Left cardiac atrium (tissue), 4 donors: ENCODE measurements around the gene GPR83. TPM values are rescaled to one million over a fixed set of nuclear protein-coding genes. Genes with fewer than 3 reads are reported as not detected.
"Not testable (repeated sequence)": the region's sequence is repeated elsewhere in the genome, so short reads cannot be mapped to it uniquely, and the experiment has no call there.

Experiments used
- ATAC-seq, 2 donors: fragments of 200-7000 bp; cut with Tn5 transposase; one replicate each; pipeline ENCODE4 v1.9.1; 2020; ENCODE audit warnings: mild to moderate bottlenecking in 2 of 2, moderate library complexity in 2 of 2
- DNase-seq: peaks from one replicate; pipeline ENCODE4 v3.0.0-alpha.2; 2020
- intact Hi-C, 2 donors: fragments of 100-400 bp; cut with DNase I; formaldehyde crosslinking; loops; one replicate each; pipeline versions ENCODE4 v1.14.1 to v1.15.1; 2022 to 2023
- total RNA-seq, 2 donors: library from RNA; stranded (reverse); fragmentation: NEBNext Ultra II Directional; extraction: Animal tissue kit (Norgen Biotek cat#: 25700); gene quantifications; one replicate each; pipeline ENCODE4 v1.2.1, GENCODE V29; 2021
- donor health status: DM: no; HTN: yes; CAD: no.
- donor health status: DM: no; HTN: yes; CAD: no; lungs with severe emphysema.
- donor health status: DM: yes; HTN: yes; CAD: no.
- donor health status: Dilated cardiomyopathy.

GPR83 gene
- total RNA-seq, 2 donors from 2014 or later: 0.10 to 0.32 TPM

DNA sequence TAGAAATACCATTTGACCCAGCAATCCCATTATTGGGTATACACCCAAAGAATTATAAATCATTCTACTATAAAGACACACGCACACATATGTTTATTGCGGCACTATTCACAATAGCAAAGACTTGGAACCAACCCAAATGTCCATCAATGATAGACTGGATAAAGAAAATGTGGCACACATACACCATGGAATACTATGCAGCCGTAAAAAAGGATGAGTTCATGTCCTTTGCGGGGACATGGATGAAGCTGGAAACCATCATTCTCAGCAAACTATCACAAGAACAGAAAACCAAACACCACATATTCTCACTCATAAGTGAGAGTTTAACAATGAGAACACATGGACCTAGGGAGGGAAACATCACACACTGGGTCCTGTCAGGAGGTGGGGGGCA is 9.3 kb downstream of the GPR83 start:
- DNase-seq, intact Hi-C loops, ATAC-seq: not testable (repeated sequence)

DNA sequence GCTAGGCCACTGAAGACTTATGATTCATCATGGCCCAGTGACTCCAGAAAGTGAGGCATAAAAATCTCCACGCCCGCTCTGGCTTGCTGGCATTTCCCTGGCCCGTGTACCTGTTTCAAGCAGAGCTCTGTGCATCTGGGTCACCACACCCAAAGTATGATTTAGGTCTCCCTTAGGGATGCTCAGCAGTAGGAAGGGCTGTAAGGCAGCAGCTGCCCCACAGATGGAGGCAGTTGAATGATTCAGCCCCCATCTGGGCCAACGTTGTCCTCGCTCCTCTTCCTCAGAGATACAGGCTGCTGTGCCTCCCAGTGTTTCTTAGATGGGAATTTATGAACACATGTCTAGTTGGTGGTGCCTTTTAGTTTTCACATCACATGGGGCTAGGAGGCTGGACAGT is 21.6 kb downstream of the GPR83 start:
- intact Hi-C loops: no loop called here
- DNase-seq: no peak

DNA sequence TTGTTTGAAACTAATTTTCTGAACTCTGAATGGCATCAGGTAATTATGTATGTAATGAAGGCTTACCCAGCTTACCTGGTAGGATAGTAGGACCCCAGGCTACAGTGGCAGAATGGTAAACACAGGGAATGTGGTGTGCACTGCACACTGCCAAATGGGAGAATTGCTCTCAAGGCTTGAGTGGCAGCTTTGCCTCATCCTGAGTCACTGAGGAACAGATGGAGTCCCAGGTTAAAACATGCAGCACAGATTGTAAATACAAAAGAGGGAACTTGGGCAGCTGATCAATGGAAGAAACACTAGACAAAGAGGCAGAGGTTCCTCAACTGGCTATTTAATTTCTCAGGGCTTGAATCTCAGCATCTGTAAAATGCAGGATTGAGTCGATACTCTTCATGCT is 24.4 kb downstream of the GPR83 start:
- intact Hi-C loops: no loop called here
- ATAC-seq (no peak), DNase-seq (no peak)

More for the DNA sequence above, 21.6 kb downstream of the GPR83 start:
- ATAC-seq: no peak

DNA sequence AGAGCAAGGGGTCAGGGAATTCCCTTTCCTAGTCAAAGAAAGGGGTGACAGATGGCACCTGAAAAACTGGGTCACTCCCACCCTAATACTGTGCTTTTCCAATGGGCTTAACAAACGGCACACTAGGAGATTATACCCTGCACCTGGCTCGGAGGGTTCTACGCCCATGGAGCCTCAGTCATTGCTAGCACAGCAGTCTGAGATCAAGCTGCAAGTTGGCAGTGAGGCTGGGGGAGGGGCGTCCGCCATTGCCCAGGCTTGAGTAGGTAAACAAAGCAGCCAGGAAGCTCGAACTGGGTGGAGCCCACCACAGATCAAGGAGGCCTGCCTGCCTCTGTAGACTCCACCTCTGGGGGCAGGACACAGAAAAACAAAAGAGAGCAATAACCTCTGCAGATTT is 30.6 kb downstream of the GPR83 start:
- ATAC-seq, intact Hi-C loops, DNase-seq: not testable (repeated sequence)

DNA sequence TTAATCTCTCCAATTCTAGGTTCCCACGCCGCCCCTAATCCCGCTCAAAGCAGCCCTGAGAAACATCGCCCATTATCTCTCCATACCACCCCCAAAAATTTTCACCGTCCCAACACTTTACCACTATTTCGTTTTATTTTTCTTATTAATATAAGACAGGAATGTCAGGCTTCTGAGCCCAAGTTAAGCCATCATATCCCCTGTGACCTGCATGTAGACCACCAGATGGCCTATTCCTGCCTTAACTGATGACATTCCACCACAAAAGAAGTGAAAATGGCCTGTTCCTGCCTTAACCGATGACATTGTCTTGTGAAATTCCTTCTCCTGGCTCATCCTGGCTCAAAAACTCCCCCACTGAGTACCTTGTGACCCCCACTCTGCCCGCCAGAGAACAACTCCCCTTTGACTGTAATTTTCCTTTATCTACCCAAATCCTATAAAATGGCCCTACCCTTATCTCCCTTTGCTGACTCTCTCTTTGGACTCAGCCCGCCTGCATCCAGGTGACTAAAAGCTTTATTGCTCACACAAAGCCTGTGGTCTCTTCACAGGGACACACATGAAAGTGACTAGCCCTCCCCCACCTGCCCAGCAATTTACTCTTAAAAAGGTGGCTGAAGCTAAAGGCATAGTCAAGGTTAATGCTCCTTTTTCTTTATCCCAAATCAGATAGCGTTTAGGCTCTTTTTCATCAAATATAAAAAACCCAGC is 50.2 kb downstream of the GPR83 start:
- DNase-seq, ATAC-seq, intact Hi-C loops: not testable (repeated sequence)

DNA sequence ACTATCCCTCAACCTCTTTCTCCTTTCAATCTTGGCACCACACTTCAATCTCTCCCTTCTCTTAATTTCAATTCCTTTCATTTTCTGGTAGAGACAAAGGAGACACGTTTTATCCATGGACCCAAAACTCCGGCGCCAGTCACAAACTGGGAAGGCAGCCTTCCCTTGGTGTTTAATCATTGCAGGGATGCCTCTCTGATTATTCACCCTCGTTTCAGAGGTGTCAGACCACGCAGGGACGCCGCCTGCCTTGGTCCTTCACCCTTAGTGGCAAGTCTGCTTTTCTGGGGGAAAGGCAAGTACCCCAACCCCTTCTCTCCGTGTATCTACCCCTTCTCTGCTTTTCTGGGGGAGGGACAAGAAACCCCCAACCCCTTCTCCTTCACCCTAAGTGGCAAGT is 54.9 kb downstream of the GPR83 start:
- ATAC-seq, intact Hi-C loops, DNase-seq: not testable (repeated sequence)

DNA sequence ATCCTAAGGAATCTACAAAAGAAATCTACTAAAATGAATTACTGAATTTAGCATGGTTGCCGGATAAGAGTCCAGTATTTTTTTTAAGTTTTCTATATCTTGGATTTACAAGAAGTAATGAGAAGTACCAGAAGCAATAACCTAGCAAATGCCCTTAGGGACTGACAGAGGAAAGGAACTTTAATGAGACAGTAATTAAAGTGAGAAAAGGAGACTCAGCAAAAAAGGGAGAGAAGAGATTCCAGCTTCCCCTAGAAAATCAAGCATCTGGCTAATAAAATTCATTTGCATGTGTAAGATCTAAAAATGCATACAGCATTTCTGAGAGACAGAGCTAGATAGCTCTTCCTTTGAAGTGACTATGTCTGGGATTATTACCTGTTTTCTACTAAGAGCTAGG is 57.7 kb downstream of the GPR83 start:
- intact Hi-C loops: no loop called here
- ATAC-seq (no peak), DNase-seq (no peak)

DNA sequence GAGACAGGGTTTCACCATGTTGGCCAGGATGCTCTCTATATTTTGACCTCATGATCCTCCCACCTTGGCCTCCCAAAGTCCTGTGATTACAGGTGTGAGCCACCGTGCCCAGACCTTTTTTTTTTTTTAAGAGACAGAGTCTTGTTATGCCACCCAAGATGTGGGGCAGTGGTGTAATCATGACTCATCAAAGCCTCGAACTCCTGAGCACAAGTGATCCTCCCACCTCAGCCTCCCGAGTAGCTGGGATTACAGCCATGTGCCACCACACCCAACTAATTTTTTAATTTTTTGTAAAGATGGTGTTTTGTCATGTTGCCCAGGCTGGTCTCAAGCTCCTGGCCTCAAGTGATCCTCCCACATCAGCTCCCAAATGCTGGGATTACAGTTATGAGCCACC is 59.0 kb downstream of the GPR83 start:
- no peak for ATAC-seq
- DNase-seq: no peak
- intact Hi-C loops: no loop called here

DNA sequence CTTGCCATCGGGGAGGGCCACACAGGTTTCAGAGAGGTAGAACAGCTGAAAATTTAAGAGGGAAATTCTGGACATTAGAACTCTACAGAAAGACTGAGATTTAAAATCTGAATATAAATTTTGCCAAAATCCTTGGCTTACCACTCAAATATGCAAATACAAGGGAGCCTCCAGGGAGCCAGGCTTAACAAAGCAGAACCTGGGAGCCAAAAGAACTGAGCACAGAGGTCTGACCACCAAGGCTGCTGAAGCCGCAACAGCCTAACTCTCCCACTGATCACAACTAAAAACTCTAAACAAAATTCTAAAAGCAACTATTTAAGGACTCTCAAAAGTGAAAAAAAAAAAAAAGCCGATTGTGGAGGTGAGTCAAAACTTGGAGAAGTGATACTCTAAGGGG is 62.6 kb downstream of the GPR83 start:
- ATAC-seq (no peak), DNase-seq (no peak)
- intact Hi-C loops: no loop called here

DNA sequence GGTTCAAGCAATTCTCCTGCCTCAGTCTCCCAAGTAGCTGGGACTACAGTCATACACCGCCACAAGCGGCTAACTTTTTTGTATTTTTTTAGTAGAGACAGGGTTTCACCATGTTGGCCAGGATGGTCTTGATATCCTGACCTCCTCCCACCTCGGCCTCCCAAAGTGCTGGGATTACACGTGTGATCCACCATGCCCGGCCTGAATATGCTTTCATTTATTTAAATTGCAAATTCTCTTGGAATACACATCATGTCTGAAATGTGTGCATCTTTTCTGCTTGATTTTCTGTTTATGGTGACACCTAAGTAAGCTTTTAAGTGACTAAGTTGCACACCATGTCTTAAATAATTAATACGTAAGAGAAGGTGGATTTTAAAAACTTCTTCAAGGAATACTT is 65.2 kb downstream of the GPR83 start:
- DNase-seq (no peak), ATAC-seq (no peak)
- intact Hi-C loops: no loop called here

DNA sequence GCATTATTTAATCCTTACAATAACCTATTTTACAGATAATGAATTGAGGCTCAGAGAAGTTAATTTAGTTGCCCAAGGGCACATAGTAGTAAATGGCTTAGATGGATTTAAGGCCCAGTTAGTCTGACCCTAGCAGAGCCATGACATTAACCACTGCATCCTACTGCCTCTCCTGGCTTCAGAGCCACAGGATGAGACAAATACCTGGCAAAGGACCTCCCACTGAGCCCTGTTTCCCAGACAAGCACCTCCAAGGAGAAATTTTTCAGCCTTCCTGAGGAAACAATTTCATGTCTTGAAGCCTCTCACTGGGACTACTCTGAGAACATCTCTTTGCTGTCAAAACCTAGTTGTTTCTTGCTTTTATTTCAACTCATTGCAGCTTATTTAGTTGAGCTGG is 68.4 kb downstream of the GPR83 start:
- ATAC-seq: no peak
- intact Hi-C loops: no loop called here

DNA sequence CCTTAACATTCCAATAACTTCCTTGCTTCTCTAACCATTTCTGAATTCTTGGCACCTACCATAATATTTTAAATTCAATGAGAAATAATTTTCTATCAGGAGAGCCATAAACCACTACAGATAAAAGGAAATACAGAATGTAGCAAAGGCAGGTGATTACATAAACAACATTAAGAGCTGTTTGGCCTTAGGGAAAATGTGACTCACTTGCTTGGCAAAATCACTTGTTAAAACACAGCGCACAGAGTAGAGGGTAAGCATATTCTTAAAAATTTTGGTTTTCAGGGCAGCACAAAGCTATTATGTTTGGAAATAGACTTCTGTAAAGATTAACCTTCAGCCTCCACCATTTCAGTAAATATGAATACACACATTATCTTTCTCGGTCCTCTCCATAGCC is 70.4 kb downstream of the GPR83 start:
- DNase-seq (no peak), ATAC-seq (no peak)
- intact Hi-C loops: no loop called here

More for the DNA sequence above, 68.4 kb downstream of the GPR83 start:
- DNase-seq: no peak

DNA sequence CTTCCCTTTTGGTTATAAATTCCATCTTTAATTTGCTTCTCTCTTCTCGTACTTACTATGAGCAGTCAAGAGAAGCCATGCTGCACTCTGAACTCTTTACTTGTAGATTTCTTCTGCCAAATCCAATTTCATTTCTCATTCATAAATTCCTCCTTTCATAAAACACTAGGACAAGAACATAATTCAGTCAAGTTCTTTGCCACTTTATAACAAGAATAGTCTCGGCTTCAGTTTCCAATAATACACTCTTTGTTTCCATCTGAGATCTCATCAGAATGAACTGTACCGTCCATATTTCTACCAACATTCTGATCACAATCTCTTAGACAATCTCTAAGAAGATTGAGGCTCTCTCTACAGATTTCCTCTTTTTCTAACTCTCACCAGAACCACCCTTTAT is 71.7 kb downstream of the GPR83 start:
- DNase-seq: no peak
- no peak for ATAC-seq
- intact Hi-C loops: no loop called here

DNA sequence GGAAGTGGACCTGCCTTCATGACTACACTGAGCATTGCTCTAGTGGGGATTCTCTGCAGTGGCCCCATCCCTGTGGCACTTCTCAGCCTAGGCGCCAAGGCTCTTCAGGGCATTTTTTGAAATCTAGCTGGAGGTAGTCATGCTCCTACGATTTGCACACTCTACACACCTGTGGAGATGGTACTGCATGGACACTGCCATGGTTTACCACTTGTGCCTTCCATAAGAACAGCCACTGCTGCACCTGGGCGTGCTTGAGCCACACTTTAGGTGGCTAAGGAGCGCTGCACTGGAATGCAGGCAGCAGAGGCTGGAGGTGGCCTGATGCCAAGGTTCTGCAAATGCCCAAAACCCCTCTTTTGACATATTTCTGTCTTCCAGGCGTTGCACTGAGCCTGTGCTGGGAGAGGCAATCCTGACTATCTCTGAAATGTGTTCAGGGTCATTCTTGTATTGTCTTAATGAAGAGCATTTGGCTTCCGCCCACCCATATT is 72.6 kb downstream of the GPR83 start:
- intact Hi-C loops: no loop called here
- no peak for DNase-seq
- no peak for ATAC-seq

Other genes with a start within 250 kb of the GPR83 start
- gene IZUMO1R, start 96.8 kb downstream of the GPR83 start, total RNA-seq: not detected
- gene MRE11, start 92.4 kb upstream of the GPR83 start, total RNA-seq: 10 to 100 TPM in 1 of 2 donors, 1 to 10 TPM in 1; 8.0 to 10.0 TPM
- gene ANKRD49, start 92.6 kb upstream of the GPR83 start, total RNA-seq: 1 to 10 TPM; 5.8 to 6.5 TPM
- not detected for gene C11orf97, start 111.0 kb upstream of the GPR83 start, total RNA-seq
- 1 to 10 TPM; 2.9 to 3.2 TPM for gene FUT4, start 142.5 kb upstream of the GPR83 start, total RNA-seq
- gene PIWIL4, start 165.9 kb upstream of the GPR83 start, total RNA-seq: 1 to 10 TPM; 1.0 to 1.5 TPM